Left renal pelvis (tissue), 4 donors: Measurements from ENCODE around the gene ACER2. TPM values are rescaled to one million over a fixed set of nuclear protein-coding genes. Genes with fewer than 3 reads are reported as not detected.
"Not testable (repeated sequence)": the region's sequence is repeated elsewhere in the genome, so short reads cannot be mapped to it uniquely, and the experiment has no call there.

Experiments
- DNase-seq, 4 donors: peaks; one replicate each; pipeline ENCODE4 v3.0.0-alpha.2; 2013; ENCODE audit warnings: low read depth in 4 of 4, low spot score in 3 of 4
- polyA plus RNA-seq, 4 donors: library from polyadenylated mRNA; unstranded; fragments of 120-200 nt; gene quantifications; one replicate each; pipeline ENCODE4 v1.2.1, GENCODE V29; 2013; ENCODE audit not compliant: insufficient read length in 4 of 4

Gene ACER2
- 10 to 100 TPM in 2 of 4 donors, 1 to 10 TPM in 2; 1.7 to 23.9 (median 15.5) TPM for polyA plus RNA-seq

DNA sequence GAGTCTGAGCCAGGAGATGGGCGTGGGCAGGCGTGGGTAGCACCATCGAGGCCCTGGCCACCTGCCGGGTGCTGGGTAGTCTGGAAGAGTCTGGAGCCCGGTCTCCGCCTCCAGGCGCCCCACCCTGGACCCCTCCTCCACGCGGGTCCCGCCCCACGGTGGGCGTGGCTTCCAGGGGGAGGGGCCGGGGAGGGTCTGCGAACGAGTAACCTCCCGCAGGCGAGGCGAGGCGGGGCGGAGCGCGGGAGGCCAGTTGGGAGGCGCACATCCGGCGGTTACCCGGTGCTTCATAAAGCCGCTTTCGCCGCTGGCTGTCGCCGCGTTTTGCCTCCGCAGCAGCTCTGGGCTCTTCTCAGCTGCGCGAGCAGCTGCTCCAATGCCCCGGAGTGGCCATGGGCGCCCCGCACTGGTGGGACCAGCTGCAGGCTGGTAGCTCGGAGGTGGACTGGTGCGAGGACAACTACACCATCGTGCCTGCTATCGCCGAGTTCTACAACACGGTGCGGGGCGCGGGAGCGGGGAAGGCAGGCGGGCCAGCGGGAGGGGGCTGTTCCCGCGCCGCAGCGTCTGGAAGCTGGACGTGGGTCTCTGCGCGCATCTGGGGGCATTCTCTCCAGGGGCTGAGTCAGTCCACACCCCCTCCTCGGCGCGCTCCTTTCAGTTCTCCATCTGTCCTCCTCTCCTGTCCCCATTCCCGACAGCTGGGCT is at the start of gene ACER2:
TSS of gene ACER2 (plus strand) at position 317 of the 708 bp plus-strand sequence. CDS start at position 393, 76 bp downstream.
- peak; percentile 81 to 85 (median 84) for DNase-seq

DNA sequence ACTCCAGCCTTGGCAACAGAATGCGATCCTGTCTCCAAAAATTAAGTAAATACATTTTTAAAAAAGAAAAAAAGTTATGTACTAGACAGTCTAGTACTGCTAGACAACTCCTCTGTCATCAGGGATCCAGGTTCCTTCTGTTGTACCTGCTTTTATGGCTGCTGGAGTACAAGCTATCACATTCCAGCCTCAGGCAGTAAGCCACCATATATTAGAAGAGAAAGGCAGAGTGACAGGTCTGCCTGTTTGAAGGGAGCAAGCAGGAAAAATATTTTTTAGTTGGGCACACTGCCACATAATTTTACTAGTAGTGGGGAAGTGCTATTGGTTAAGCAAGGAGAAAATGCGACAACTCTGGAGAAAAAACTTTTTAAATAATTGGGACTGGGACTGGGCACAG is 39.7 kb upstream of the ACER2 start:
- DNase-seq: no peak

DNA sequence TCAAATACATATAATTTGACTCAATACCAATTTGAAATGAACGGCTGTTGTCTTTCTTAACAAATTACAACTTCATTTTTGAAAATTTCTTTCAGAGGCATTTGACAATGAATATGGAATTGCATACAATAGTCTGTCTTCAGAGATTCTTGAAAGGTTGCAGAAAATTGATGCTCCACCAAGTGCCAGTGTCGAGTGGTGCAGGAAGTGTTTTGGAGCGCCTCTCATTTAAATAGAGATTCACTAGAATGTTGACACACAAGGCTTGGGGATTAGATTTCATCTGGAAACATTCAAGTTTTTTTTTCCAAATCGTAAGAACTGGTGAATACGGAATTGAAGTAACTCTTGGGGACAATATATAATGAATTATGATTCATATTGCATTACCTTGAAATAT is 36.9 kb upstream of the ACER2 start:
- no peak for DNase-seq

DNA sequence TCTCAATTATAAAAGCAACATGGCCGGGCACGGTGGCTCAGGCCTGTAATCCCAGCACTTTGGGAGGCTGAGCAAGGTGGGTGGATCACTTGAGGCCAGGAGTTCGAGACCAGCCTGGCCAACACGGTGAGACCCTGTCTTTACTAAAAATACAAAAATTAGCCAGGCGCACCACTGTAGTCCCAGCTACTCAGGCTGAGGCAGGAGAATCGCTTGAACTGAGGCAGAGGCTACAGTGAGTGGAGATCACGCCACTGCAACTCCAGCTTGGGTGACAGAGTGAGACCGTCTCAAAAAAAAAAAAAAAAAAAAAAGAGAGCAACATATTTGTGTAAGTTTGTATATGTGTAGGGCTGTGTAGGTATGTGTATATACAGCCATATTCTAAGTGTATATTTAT is 36.2 kb upstream of the ACER2 start:
- DNase-seq: no peak

DNA sequence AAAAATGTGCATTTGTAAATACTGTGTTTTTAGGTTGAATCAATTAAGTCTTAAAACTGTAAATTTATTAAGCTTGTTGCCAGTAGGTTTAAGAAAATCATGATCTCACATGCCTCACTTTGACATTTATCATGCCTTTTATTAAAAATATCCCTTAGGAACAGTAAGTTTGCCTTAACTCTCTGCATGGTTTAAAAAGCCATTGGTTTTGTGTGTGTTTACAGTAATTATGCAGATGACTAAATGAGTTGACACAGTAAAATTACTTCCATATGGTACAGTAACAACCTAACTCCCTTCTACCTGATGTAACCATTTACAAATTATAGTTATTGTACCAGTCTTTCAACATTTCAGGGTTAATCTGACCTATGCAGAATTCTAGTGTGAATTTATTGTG is 35.3 kb upstream of the ACER2 start:
- no peak for DNase-seq

DNA sequence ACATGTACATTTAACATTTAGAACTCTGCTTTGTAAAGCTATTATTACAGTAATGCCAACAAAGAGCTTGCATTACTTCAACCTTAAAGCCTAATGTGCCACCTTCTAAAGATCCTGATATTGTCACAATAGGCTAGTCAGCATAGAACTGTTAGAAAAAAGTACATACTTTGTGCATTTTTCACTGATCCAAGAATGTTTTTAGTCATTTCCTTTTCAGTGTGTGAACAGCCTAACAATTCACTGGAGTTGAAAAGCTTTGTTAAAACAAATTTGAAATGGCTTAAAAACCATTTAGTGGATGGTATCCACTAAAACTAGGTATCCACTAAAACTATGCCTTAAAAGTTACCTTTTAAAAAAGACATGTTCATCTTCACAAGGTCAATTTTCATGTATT is 33.3 kb upstream of the ACER2 start:
- DNase-seq: no peak

DNA sequence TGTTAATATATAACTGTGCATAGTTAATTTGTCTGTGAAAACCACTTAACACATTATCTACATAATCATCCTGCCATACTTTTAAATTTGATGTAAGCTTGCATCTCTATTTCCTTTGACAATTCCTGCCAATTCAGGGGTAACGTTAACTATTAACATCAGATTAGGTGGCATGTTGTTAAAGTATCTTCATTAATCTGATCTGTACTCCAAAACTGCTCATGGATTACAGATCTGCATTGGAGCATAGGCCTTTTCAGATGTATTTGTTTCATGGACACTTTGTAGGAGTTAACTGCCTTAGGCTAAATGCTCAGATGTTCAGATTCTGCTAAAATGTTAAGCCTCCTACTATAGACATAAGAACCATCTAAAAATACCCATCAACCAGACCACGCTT is 31.9 kb upstream of the ACER2 start:
- DNase-seq: no peak

DNA sequence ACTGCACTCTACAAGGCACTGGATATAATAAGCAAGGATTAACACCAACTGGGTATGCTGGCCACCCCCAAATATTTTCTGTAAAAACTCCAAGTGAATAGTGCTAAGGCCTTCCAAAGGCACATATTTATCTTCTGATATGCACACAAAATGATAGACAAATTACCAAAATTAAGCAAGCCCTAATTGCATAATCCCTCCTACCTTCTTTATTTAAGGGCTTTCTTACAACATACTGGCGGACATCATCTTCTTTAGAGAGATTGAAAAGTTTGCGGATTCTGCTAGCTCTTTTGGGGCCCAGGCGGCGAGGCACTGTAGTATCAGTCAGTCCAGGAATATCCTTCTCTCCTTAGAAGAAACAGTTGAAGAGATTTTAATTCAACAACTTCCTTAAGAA is 30.6 kb upstream of the ACER2 start:
- no peak for DNase-seq

DNA sequence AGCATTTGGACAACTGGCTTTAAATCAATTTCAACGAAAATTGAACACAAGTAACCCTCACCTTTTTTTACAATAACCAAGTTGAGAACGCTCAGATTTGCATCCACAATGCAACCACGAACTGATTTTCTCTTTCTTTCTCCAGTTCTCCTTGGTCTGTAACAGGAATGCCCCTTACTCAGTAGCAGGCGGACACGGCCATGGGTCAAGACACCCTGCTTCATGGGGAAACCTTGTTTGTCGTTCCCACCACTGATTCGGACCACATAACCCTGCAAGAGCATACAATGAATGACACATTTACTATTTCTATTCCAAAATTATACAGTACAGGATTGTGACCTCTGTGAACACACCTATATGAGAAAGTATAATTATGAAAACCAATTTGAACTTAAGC is 30.2 kb upstream of the ACER2 start:
- DNase-seq: no peak

DNA sequence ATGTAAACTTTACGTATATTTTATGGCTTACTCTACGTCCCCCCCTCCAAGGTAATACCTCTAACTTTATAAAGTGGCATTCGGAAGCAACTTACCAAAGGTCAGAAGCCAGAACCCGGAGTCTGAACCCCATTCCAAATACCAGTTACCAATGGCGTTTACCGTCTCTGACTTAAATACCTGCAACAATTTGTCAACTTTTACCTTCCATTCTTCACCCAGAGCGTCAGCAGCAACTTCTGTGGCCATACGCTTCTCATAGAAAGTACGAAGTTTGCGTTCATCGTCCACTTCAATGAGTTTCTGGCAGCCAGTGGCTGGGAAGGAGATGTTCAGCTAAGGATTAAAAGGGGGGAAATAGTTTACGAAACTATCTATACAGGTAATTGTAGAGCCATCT is 29.5 kb upstream of the ACER2 start:
- no peak for DNase-seq

DNA sequence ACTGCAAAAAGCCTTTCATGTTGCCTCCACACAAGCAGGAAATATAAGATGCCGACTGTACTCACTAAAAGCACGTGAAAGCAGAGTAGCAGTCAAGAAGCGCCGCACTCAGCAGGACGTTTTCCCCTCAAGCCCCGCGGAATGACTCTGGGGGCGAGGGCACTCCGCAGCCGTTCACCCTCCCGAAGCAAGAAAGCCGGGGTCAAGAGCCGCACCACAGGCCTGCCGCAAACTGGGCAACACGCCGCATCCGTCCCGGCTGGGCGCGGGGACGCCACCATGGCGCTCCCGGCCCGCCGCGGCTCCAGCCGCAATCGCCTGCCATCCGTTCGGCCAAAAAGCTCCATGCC is 29.1 kb upstream of the ACER2 start:
- peak in 1 of 4 donors; percentile 6 for DNase-seq

DNA sequence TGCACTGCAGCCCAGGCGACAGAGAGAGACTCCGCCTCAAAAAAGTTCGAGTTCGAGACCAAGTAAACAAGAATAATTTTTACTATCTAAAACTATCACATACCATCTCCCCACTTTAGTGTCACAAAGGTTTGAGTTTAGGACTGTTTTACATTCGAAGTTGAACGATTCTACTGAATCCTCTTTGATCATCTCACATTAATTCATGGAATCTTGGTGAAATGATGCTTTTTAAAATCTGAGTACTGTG is 28.1 kb upstream of the ACER2 start:
- DNase-seq: no peak

DNA sequence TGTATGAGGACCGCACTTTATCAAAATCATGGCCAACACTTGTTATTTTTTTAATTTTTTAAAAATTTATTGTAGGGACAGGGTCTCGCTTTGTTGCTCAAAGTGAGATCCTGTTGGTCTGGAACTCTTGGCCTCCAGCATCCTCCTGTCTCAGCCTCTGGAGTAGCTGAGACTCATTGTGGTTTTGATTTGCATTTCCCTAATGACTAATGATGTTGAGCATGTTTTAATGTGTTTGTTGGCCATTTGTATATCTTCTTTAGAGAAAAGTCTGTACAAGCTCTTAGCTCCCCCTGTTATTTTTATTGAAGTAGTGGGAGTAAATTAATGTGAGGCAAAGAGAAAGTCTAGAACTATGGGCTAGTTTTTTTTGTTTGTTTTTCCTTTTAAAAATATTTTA is 27.2 kb upstream of the ACER2 start:
- DNase-seq: no peak

DNA sequence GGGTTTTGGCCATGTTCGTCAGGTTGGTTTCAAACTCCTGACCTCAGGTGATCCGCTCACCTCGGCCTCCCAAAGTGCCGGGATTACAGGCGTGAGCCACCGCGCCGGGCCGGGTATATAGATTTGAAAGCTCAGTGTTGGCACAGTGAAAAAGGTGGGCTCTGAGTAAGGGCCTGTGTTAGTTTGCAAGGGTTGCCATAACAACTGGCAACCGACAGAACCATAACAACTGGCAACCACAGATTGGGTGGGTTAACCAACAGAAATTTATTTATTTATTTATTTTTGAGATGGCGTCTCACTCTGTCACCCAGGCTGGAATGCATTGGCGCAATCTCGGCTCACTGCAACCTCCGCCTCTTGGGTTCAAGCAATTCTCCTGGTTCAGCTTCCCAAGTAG is 23.6 kb upstream of the ACER2 start:
- not testable (repeated sequence) for DNase-seq

DNA sequence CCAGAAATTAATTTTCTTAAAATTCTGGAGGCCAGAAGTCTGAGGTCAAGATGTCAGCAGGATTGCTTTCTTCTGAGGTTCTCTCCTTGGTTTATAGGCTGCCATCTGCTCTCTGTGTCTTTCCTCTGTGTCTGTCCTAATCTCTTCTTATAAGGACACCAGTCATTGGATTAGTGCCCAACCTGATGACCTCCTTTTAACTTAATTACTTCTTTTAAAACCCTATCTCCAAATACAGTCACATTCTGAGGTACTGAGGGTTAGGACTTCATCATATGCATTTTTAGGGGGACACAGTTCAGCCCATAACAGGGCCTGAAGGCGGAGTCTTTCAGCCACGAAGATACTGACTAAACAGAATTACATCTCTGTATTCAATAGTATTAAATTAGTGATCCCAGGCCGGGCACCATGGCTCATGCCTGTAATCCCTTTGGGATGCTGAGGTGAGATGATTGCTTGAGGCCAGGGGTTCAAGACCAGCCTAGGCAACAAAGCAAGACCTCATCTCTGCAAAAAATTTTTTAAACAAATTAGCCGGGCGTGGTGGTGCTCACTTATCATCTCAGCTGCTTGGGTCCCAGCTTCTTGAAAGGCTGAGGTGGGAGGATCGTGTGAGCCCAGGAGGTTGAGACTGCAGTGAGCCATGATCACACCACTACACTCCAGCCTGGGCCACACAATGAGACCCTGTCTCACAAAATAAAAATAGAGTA is 22.9 kb upstream of the ACER2 start:
- no peak for DNase-seq

DNA sequence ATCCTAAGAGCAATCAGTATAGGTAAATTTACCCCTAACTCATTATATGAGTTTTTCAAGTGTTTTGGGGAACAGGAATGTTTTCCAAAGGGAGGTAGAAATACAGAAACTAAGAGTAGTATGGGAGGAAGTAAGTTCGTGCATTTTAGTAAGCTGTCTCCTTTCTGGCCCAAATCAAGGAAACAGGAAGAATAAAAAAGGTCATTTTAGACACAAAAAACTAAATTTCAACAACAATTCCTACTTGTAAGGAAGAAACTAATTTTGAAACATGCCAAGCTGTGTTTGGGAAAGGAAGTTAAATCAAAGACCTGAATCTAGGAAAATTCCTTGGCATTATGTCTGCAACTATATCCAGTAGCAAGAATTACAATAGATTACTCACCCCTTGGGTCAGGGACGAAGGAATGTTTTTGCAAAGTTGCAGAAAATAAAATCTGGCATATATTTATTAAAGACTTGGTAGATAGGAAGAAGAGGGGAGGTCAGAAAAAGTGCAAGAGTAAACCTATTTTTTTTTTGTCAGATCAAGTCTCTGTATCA is 22.2 kb upstream of the ACER2 start:
- DNase-seq: no peak

DNA sequence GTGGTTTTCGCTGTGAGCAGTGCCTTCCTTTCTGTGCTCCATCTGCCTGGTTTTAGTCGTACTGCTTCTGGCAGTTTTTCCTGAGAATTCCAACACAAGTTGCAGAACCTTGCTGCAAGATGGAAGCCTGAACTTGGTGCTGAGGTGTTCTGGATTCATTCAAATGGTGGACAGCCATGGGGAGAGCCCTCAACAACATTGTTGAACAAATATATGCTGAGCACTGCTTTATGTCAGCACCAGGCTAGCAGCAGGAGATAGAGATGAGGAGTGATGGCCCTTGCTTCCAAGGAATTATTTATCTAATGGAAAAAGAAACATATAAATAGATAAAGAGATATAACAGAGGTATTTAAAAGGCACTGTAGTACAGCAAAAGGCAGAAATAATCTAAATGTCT is 21.5 kb upstream of the ACER2 start:
- DNase-seq: no peak

DNA sequence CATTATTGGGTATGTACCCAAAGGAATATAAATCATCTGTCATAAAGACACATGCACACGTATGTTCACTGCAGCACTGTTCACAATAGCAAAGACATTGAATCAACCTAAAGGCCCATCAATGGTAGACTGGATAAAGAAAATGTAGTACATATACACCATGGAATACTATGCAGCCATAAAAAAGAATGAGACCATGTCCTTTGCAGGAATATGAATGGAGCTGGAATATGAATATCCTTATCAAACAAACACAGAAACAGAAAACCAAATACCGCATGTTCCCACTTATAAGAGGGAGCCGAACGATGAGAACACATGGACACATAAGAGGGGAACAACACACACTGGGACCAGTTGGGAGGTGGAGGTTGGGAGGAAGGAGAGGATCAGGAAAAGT is 19.3 kb upstream of the ACER2 start:
- DNase-seq: not testable (repeated sequence)

DNA sequence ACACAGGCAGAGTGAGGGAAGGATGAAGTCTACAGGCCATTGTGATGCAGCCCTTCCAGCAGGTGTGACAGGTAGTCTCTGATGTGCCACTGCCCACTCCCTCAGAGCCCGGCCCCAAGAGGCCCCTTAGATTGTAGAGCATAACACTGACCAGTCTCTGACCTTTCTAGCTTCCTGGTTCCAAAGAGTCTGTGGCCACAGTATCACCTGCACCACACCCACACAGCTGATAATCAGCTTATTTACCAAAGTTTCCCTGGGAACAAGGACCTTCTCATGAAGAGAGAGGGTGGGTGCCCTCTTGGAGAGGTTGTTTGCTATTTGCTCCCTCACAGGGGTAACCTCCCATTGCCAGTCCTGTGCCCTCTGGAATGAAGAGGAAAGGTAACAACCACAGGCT is 11.0 kb upstream of the ACER2 start:
- DNase-seq: no peak

DNA sequence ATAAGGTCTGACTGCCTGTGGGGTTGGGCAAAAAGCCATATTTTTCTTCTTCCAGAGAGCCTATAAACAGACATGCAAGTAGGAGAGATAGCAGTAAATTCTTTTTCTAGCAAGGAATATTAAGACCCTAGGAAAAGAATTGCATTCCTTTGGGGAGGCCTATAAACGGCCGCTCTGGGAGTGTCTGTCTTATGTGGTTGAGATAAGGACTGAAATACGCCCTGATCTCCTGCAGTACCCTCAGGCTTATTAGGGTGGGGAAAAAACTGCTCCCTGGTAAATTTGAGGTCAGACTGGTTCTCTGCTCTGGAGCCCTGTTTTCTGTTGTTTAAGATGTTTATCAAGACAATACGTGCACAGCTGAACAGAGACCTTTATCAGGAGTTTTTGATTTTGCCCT is 5.6 kb upstream of the ACER2 start:
- DNase-seq: not testable (repeated sequence)

DNA sequence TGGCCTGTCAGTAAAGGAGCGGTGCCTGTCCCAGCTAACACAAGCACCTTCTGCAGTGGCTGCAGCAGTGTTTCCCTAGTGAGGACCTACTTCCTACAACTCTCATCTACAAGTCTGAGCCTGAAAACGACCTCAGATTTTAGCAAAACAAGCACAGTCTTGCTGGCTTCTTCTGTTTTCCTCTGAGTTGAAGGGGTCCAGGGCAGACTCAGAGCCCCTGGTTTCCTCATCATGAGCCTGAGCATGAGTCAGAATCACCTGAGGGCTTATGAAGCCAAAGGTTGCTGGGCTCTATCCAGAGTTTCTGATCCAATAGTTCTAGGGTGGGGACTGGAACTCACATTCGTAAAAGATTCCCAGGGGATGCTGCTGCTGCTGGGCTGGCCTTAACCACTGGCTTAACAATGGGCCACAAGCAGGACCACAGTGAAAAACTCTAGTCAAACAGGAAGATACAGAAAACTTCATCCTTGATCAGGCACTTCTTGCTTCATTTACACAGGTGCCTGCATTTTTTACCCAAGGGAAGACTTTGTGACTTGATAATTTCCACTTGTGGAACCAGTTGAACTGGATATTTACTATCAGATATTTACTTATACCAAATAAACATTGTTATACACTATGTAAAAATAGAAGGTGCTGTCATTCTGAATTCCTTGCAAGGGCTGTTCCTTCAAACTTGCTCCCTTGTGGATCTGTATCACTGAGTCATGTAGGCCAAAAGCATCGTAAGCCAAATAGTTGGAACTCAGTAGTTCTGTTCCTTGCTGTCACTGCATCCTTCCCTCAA is 4.3 kb upstream of the ACER2 start:
- DNase-seq: no peak

DNA sequence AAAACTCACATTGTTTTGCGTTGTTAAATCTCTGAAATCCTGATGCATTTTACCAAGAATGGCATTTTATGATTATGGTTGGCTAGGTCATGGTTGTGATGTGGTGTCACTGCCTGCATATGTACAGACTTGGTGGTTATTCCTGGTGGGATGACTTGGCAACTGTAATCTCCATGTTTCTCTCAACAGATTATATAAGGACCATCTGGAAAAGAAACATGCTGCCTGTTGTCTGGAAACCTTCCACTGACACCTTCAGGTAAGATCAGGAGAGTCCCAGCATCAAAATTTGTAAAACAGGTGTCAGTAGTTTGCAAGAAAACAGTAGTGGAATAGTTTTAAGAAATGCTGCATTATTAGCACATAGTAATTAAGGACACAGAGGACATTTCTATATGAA is 3.0 kb upstream of the ACER2 start:
- DNase-seq: no peak
